Measurements from ENCODE around the gene COL23A1.
A peak's percentile ranks its signal among the peaks of the same experiment; 100 is the strongest.
"Not testable (repeated sequence)": the region's sequence is repeated elsewhere in the genome, so short reads cannot be mapped to it uniquely, and the experiment has no call there.

COL23A1 gene

GRCh38 chr5:178234121-178234749 lies 356.0 kb downstream of the COL23A1 start:
- no peak for DNase-seq

GRCh38 chr5:178232920-178233429 lies 357.2 kb downstream of the COL23A1 start:
- no peak for DNase-seq

DNA sequence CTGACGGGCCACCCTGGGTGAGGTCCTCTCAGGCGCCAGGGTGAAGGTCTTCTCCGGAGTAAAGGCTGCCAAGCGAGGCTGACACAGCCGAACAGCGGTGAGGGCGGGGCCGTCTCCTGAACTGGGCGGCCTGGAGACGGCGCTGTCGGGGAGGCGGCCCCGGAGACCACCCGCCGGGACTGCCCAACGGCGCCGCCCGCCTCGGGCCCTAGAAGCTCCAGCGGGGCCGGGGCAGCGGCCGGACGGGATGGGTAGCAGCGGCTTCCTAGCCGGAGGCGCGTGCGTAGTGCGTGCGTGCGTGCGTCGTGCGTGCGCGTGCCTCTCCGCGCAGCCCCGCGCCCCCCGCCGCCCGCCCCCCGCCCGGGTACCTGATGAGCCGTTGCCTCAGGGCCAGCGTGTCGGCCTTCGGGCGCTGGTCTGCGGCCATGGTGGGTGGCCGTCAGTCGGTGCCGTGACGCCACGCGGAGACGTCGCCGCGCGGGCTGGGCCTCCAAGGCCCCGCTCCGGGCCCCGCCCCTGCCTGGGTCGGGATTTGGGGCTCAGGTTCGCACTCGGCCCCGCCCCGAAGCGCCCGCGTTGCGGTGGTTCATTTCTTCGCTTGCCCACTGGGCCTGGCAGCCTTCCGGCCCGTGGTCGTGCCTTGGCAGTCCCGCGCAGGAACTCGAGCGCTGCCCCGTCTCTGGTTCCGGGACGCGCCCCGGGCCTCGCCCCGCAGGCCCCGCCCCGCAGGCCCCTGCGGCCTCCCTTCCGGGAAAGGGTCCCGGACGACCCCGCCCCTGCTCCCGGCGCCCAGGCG lies 357.9 kb downstream of the COL23A1 start, which contains the start of gene PHYKPL:
PHYKPL (minus strand) TSS at position 679 of the 796 bp plus-strand sequence; CDS start at position 427, 252 bp downstream.
- DNase-seq: peak; percentile 74

DNA sequence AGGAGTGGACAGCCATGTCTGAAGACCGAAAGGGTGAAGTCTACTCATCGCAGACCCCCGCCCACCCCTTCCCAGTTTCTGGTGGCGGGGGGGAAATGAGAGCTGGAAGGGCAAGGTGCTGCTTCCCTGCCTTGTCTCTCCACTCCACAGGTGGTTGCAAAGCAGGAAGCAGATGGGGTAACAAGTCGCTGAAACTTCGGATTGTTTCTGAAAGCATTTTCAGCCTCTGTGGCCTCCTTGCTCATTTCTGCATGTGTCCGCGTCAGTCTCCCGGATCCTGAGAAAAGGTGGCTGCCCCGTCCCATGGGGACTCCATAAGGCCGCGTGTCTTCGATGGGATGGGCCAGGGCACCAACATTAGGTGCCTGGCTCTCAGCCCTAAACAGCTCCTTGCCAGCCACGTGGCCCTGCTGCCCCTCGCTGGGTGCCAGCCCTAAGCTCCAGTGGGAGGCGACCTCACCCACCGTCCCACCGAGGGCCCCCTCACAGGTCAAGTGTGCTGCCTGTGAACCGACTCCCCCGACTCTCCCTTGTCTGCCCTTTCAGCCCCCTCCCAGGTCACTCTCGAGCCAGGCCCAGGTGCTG lies 358.6 kb downstream of the COL23A1 start:
- DNase-seq: no peak

- DNase-seq: no peak
Observed at GRCh38 chr5:178230879-178231538, 359.2 kb downstream of the COL23A1 start.

GRCh38 chr5:178229861-178230260 lies 360.3 kb downstream of the COL23A1 start:
- no peak for DNase-seq

GRCh38 chr5:178229111-178229510 lies 361.1 kb downstream of the COL23A1 start:
- DNase-seq: not testable (repeated sequence)

DNA sequence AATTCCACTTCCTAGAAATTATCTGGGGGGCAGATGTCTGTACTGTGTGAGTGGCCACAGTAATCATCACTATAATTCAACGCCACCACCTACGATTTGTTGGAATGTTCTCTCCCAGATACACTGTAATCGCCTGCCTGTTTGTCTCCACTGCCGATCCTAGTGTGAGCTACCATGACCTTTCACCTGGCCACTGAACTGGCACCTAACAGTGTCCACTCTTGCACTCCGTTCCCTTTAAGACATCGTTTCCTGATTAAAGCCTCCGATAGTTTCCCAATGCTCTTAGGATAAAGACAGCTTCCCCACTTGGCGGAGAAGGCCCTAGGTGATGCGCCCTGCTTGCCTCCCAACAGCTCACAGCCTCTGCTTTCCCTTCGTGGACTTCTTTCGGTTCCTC lies 361.6 kb downstream of the COL23A1 start:
- no peak for DNase-seq

- no peak for DNase-seq
Observed at GRCh38 chr5:178227929-178228328, 362.3 kb downstream of the COL23A1 start.

DNA sequence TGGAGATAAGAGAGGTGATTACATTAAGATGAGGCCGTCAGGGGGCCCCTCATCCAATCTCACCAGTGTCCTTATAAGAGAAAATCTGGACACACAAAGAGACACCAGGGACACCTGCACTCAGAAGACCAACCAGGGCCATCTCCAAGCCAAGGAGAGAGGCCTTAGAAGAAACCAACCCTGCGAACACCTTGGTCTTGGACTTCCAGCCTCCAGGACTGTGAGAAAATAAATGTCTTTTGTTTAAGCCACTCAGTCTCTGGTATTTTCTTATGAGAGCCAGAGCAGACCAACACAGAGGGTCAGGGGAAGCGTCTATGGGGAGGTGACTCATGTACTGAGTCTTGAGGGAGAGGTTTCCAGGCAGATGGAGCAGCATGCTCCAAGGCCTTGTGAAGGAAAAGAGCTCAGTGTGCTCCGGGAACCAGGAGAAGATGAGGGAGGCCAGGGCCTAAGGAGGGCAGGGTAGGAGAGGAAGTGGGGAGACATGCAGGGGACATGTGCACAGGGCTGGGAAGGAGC lies 363.0 kb downstream of the COL23A1 start:
- no peak for DNase-seq

DNA sequence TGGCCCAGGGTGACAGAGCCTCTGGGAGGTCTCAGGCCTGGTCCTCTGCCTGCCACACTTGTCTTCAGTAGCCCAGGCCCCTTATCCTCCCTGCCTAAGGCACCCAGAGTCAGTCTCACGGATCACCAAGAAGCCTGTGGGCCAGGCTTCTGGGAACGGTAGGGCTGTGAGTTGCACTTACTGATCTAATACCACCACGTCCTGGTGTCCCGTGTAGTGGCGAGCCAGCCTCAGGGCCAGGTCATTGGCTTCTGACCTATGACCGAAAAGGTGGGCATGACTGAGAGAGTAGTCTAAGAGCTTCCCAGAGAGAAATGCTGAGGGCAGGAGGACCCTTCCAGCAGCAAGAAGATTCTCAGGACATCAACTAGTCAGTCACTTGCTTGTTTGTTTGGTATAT lies 365.0 kb downstream of the COL23A1 start:
- no peak for DNase-seq

GRCh38 chr5:178224403-178224802 lies 365.8 kb downstream of the COL23A1 start:
- DNase-seq: no peak

DNA sequence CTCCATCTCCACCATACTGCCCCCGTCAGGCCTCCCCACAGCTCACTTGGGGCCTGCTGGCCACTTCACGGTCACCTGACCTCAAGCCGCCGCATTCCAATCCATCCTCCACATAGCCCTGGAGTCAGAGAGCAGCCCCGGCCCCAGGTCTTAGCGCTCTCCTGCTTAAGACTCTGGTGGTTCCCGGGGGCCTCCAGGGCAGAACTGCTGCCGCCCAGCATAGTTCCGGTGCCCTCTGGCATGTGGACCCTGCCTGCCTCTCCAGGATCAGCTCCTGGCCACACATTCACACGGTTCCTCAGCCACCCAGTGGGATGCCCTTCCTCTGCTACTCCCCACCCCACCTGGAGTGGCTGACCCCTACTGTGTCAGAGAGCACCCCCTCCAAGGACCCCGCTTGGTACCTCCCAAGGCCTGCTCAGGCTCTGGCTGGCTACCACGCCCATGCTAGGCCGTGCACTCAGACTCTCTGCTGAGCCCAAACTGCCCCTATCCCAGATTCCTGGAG lies 366.3 kb downstream of the COL23A1 start:
- DNase-seq: no peak

DNA sequence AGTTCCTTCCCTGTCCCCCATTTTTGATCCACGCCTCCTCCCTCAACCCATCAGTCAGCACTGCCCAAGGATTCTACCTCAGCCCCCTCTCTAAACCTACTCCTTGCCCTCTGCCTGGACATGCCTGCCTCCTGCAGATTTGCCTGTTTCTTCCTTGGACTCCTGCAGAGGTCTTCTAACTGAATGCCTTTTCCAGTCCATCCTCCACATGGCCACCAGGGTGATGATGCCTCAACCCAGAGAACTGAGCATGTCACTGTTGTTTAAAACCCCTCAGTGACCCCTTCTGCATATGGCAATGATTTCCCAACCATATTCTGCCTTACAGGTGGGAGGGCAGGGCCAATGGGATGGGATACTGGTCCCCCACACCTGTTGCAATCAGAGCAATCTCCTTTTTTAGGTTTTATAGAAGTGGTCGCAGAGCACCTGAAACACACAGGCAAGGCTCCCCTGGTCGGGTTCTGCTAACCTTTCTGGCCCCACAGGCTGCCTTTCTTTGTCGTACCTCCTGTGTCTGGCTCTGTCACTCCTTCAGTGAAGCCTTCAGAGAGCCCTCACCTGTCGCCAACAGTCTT lies 366.9 kb downstream of the COL23A1 start:
- DNase-seq: no peak

DNA sequence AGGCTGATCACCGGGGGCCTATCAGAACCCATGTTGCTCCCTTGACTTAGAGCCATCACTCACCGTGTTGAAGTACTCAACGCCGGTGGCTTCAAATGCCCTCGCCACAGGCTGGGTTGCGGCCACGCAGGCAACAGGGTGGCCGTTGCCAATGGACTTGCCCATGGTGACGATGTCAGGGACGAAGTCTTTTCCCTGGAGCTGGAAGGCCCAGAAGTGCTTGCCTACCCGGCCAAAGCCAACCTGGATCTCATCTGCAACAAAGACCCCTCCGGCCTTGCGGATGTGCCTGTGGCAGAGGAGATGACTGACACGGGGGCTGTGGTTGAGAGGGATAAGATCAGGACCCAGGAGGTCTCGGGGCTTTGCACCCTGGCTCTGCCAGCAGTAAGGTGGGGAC lies 367.9 kb downstream of the COL23A1 start:
- no peak for DNase-seq

DNA sequence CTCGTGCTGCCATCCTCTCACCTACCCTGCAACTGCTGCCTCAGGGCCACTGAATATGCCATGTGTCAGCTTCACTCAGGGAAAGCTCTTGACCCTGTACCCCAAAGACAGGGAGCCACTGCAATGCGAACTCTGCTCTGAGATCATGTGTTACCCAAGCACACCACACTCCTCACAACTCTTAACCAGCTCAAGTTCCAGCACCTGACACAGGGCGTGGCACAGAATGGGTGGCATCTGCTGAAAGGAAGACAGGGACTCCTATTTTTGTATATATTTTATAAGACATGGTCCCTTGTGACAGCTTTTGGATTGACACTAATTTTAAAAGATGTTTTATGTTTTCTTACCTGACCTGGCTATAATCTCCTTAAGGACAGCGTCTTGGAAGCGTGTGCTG lies 368.3 kb downstream of the COL23A1 start:
- no peak for DNase-seq

GRCh38 chr5:178221282-178221681 lies 368.9 kb downstream of the COL23A1 start:
- no peak for DNase-seq

DNA sequence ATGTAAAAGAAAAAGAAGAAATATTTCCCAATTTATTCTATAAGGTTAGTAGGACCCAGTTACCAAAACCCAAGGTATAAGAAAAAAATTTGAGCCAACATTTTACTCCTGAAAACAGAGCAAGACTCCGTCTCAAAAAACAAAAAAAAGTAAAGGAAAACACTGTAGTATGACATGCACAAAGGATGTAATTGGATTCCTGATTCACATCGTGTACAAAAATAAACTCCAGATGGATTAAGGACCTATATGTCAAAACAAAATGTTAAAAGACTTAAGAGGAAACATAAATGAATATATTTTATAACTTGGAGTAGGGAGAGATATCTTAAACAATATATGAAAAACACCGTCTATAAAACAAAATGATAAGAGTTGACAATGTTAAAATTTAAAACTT lies 371.4 kb downstream of the COL23A1 start:
- no peak for DNase-seq

DNA sequence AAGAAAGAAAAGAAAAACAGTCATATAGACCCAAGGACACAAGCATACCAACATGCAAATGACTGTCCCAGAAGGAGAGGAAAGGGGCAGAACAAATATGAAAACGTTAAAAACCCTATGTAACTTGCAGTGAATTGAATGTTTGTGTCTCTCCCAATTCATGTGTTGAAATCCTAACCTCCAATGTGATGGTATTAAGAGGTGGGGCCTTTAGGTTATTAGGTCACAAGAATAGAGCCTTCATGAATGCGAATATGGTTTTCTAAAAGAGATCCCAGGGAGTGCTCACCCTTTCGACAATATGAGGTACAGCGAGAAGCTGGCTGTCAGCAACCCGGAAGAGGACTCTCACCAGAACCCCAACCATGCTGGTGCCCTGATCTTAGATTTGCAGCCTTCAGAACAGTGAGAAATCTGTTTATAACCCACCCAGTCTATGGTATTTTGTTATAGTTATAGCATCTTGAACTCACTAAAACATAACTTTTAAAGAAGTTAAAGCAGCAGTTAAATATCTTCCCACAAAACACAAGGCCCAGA lies 371.9 kb downstream of the COL23A1 start:
- DNase-seq: no peak

DNA sequence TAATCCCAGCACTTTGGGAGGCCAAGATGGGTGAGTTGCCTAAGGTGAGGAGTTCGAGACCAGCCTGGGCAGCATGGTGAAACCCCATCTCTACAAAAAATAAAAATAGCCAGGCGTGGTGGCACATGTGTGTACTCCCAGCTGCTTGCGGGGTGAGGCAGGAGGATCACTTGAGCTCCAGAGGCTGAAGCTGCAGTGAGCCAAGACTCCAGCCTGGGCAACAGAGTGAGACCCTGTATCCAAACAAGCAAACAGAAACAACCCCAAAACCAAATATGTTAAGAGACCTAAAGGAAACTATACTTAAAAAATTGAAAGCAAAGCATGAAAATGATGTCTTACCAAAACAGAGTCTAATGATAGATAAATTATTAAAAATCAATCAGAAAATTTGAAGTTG lies 373.4 kb downstream of the COL23A1 start:
- DNase-seq: no peak

- DNase-seq: no peak
Observed at GRCh38 chr5:178216088-178216534, 374.1 kb downstream of the COL23A1 start.
